NAMALWA (cell line): Measurements from ENCODE around the gene RBM4.

Source experiments
- DNase-seq: peaks from one replicate; pipeline ENCODE4 v3.0.0-alpha.2; 2015; ENCODE audit warnings: low spot score

Gene RBM4

GRCh38 chr11:66652651-66653050, 14.1 kb downstream of the RBM4 start:
- no peak for DNase-seq

DNA sequence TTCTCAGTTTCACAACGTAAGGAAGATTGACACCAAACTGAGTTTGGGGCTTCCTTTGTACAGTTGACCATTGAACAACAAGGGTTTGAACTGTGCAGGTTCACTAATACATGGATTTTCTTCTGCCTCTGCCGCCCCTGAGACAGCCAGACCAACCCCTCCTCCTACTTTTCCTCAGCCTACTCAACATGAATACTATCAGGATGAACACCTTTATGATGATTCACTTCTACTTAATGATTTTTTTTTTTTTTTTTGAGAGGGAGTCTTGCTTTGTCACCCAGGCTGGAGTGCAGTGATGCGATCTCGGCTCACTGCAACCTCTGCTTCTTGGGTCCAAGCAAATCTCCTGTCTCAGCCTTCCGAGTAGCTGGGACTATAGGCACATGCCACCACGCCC, 14.6 kb downstream of the RBM4 start:
- DNase-seq = no peak

DNA sequence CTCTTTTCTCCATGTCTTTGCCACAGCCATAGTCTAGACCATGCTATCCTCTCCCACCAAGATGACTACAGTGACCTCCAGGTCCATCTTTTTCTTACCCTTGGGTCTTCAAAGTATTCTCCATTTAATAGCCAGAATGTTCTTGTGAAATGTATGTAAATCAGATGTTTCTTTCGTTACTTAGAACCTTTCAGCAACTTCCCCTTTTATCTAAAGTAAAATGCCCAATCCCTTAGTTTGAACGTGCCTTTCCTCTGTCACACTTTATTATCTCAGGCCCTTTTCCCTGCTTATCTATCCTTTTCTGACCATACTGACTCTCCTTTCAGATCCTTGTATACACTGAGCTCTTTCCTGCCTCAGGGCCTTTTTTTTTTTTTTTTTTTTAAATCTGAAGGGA, 21.3 kb downstream of the RBM4 start:
- peak; percentile 52 for DNase-seq

- no peak for DNase-seq
These were observed 25.3 kb downstream of the RBM4 start for GRCh38 chr11:66663741-66664296.

DNA sequence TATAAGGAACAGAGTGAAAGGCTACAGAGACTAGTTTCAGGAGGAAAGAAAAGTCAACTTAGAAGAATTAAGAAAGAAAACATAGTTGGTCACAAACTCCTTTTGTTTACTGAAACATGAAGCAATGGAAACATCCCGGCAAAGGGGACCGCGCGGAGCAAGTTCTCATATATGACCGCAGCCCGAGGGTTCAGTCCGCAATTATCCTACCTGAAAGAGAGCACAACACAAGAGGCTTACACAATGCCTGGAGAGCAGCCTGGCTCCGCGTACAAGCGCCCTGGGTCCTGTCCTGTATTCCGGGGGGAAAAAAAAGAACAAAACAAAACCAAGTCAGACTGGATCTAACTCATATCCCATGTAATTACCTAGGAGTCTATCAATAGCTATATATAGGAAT, 26.9 kb downstream of the RBM4 start:
- no peak for DNase-seq

DNA sequence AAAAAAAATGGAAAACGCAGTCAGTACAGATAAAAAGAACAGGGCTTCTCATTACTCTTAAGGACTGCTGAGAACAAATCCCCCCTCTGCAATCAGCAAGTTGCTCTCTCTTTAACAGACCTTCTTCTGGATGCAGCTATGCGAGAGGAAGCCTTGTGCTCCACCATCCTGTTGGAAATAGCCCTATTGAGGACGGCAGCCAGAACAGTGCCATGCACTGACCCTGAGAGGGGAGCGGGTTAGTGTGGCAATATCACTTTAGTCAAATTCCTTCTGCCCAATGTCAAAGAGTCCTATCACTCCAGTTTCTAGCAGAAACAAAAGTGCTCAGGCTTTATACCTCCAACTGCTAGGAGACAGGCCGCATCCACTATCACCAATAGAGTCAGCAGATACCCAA, 32.3 kb downstream of the RBM4 start:
- no peak for DNase-seq

DNA sequence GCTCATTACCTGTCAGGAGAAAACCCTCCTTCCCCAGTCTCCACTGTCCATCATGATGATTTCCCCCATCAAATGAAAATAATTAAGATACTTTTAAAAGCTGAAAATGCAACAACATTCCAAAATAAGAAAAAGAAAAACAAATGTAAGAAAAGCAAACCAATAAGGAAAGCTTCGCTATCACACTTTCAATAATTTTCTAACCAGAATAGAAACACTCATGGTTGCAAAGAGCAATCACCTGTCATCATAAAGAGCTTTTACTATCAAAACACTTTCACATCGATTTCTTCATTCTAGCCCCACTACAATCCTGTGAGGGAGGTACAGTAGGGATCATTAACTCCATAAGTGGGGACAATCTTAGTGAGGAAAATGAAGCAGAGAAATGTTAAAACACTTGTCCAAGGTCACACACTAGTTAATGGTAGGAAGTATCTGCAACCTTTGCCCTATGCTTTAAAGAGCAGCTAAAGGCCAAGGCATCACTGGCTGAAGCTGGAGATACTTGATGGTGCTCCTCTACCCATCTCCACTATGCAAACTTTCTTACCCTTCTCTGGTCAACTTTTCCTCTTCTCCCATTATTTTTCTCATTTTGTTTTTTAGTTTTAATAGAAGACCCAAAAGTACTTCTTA, 36.6 kb downstream of the RBM4 start:
- no peak for DNase-seq

DNA sequence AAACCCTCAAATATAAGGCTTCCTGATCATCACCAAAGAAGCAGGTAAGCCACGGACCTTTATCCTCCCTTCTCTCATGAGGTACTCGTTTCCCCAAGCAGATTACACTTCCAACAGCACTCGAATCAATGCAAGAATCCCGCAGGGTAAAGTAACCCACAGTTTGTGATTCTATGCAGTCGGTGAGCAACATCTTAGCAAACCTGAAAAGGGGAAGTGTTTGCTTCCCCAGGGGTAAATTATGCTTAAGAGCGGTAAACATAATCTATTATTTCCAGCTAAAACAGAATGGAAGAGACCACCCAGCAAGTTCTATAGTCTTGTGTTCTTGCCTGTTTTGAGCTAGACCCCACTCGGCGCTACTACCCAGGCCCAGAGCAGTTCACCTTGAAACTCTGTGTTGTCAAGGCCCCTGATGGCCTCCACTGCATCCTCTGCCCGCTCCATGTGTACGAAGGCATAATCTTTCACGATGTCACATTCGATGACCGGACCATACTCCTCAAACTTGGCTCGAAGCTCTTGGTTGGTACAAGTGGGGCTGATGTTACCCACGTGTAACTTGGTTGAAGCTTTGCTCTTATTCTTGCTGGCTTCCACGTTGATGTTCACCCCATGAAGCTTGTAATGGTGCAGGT, 37.9 kb downstream of the RBM4 start:
- peak; percentile 39 for DNase-seq

- no peak for DNase-seq
These were observed 38.6 kb downstream of the RBM4 start for GRCh38 chr11:66676931-66677598.

DNA sequence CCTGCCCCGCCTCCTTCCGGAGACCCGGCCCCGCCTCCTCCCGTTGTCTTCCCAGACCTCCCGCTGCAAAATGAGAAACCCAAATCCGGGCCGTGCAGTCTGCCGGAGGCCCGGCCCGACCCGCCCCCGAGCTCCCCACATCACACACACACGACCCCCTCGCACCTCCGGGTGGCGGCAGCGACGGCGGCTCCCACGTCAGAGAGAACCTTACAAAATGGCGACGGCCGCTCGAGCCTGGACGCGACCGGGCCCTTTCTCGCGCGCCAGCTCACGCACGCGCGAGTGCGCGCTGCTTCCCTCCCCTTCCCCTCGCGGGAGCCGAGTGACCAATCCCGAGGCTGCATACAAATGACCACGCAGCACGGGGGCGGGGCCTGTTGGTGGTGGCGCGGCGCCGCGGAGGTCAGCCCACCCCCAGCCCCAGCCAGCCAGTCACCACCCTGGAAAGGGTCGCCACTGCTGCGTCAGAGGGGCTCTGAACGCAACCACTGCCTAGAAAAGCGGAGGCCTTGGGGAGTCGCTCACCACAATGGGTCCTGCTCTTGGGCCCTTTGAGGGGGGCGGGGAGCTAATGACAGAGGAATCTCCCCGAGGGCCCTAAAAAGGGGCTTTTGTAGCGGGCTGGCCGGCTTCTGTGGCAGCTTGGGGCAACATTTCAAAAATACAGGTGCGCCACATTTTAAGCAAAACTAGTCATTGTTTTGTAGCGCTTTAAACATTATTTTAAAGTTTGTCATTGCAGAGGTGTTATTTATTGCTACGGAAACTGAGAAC, 39.3 kb downstream of the RBM4 start, which contains the start of gene RBM4B:
Gene RBM4B, minus strand, starts transcription at position 289 of the 777 bp plus-strand sequence. CDS start 808 bp downstream, outside the sequence.
- DNase-seq = peak; percentile 98

DNA sequence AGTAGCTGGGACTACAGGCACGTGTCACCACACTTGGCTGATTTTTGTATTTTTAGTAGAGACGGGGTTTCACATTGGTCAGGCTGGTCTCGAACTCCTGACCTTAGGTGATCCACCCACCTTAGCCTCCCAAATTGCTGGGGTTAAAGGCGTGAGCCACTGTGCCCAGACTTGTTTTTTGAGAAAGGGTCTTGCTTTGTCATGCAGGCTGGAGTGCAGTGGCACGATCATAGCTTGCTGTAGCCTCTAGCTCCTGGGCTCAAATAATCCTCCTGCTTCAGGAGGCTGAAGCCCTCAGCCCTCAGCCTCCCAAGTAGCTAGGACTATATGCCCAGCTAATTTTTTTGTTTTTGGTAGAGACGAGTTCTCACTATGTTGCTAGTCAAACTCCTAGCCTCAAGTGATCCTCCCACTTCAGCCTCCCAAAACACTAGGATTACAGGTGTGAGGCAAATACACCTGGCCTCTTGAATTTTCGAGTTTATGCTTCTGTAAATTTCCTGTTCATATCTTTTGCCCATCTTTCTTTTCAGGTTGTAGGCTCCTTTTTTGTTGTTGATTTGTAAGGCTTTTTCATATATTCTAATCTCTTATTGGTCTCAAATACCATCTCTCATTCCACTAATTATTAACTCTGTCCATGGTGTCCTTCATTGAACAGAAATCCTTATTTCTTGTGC, 42.6 kb downstream of the RBM4 start:
- no peak for DNase-seq

DNA sequence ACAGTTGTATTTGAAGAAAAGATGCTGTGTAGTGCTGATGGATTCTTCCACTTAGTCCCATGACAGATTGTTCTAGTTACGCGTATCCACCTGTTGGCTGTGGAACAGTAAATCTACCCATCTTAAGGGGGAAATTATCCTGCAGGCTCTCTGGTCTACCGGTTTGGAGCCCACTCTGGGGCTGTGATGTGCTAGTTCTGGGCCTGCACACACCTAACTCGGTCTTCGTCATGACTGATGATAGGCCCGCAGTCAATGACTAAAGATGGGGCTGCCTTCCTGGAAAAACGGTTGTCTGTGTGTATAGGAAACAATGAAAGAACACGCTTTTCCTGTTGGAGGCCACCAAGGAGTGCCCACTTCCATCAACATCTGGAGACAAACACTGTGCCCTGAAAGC, 45.4 kb downstream of the RBM4 start:
- DNase-seq = no peak

- no peak for DNase-seq
These were observed 46.1 kb downstream of the RBM4 start for GRCh38 chr11:66684635-66685034.

DNA sequence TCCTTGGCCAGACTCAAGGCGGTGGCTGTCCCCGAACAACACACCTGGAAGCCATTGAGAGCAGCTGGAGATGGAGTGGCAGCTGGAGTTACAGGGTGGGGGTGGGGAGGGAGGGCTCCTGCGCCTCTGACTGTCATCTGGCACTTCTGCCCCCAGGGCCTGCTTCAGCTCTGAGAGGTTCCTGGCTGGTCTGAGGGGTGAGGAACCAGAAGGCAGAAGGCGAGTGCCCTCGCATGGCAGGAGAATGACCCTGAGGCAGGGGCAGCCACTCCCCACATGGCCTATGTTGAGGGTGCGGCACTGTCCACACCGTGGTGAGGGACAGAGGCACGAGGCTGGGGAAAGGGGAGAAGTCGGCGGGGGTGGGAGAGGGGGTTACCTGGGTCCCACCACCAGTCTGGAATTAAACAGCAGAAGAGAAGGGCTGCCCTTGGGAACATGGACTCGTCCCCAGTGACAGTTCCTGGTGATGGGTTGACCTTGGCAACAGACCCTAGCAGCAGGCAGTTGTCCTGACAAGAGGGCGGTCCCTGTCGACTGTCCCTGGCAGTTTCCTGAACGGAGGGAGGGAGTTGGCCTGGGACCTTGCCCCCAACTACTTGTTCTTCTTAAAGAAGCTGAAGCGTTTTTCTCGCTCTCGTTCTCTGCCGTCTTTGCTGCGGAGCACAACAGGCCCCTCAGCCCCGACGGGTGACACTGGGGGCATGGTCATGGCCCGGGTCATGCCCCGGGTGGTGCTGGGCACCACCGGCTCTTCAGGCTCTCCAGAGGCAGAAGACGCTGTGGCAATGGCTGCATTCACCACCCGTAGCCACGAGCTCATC, 47.0 kb downstream of the RBM4 start:
- DNase-seq = no peak

DNA sequence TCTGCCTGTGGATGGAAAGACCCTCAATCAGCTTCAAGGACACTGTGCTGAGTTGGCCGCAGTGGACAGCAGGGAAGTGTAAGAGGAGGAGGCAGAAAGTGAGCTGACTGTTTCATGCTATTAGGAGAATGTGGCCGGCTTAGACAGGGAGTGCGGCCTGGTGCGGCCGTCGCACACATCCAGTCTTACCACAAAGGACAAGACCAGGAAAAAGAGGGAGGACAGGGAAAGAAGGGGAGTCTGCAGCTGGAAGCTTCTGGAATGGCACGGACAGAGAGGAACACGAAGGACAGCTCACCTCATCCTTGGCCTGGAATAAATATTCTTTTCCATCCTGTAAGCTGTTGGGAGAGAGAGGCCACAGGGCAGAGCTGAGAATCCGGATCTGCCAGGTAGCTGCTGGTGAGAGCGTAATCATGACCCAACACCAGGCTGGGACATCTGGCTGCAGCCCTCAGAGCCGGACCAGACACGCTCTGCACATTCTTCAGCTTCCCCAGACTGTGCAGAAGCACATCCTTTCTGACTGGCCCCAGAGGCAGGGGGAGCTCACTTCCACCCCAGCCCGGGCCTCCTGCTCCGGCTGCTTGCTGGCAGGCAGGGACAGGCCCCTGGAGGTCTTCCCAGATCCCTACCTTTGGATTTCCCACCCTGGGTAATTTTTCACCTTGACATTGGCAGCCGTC, 47.7 kb downstream of the RBM4 start:
- no peak for DNase-seq

GRCh38 chr11:66686801-66687750, 48.6 kb downstream of the RBM4 start:
- DNase-seq = no peak

DNA sequence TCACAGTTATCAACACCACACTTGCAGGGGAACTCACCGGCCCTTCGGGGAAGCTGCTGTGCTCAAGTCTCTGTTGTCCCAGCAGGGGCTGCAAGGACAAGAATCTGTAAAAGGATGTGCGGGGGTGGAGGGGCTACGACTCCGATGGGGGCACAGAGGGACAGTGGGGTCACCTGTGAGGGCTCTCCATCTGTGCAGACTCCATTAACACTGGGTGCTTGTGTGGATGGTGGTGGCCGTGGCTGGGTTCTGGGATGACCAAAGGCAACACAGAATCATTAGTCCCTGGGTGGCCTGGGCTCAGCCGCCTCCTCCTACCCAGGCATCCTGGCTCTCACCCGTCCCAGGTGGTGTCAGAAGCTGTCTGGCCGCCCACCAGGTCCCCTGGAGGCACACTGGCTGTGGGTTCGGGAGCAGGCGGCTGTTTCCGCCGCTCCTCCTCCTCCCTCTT, 49.4 kb downstream of the RBM4 start:
- no peak for DNase-seq

DNA sequence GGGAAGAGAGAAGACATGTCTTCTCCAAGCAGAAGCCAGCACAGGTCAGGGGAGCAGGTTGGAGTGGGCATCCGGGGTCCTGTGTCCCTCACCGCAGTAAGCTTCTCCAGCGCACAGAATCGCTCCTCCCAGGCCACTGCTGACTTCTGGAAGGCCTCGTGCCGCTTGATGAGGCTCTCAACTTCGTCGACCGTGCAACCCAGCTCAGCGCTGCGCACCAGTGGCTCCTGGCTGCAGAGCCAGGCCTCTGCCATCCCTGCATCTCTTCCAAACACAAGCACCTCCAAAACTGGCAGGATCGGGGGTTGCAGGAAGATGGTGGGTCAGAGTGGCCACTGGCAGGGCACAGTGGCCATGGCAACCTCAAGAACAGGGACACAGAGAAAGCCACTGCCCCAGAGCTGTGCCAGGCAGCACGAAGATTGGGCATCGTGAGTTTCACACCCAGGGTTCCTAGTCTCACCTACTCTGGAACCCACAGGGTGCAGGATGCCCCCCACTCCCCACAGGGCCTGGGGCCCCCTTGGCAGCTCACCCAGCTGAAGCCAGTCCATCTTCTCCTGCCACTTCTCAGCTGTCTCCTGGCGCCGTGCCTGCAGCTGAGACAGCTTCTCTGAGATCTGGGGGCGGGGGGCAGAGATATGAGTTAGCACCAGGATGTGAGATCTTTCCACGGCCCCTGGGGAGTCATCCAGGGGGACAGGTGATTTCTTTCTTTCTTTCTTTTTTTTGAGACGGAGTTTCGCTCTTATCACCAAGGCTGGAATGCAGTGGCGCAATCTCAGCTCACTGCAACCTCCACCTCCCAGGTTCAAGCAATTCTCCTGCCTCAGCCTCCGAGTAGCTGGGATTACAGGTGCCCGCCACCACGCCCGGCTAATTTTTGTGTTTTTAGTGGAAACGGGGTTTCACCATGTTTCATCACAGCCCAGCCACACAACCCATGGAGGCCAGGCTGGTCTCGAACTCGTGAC, 50.3 kb downstream of the RBM4 start:
- no peak for DNase-seq
